Fibroblast of lung (primary cell): ENCODE measurements around the gene CFC1. TPM values are rescaled to one million over a fixed set of nuclear protein-coding genes. Genes with fewer than 3 reads are reported as not detected.
"Not testable (repeated sequence)": the region's sequence is repeated elsewhere in the genome, so short reads cannot be mapped to it uniquely, and the experiment has no call there.

Source experiments
- DNase-seq, 2 donors: peaks; one replicate each; pipeline versions ENCODE4 v3.0.0 to v3.0.0-alpha.2; 2010; ENCODE audit warnings: low read depth in 2 of 2
- H2AFZ ChIP-seq: 2 replicates; pipeline ENCODE4 v1.5.1; 2012; ENCODE audit warnings: low read length, control low read depth, inconsistent platforms
- H3K27ac ChIP-seq: 2 replicates; pipeline ENCODE4 v1.5.1; 2011; ENCODE audit warnings: low read length, control low read depth; ENCODE audit not compliant: insufficient read depth
- H3K27me3 ChIP-seq: 2 replicates; pipeline ENCODE4 v1.5.1; 2011; ENCODE audit warnings: mild to moderate bottlenecking, low read length; ENCODE audit not compliant: control insufficient read depth, insufficient read depth
- H3K36me3 ChIP-seq: 2 replicates; pipeline ENCODE4 v1.5.1; 2011; ENCODE audit warnings: low read length; ENCODE audit not compliant: control insufficient read depth, insufficient read depth
- H3K4me1 ChIP-seq: 2 replicates; pipeline ENCODE4 v1.5.1; 2011; ENCODE audit warnings: low read length; ENCODE audit not compliant: control insufficient read depth, insufficient read depth; ENCODE audit errors: extremely low read depth
- H3K4me2 ChIP-seq: 2 replicates; pipeline ENCODE4 v1.5.1; 2011; ENCODE audit warnings: low read length, control low read depth; ENCODE audit not compliant: insufficient read depth; ENCODE audit errors: extremely low read depth
- H3K4me3 ChIP-seq, 4 experiments: fragments of 200-600 bp in 1 of 4; sonication (generic) in 1 of 4; replicated peaks in 1 of 4; 2 replicates each; pipeline ENCODE4 v1.5.1; 2011 to 2016; ENCODE audit warnings: low read length in 4 of 4, low read depth in 3 of 4, mild to moderate bottlenecking in 3 of 4, control low read depth in 2 of 4, inconsistent platforms in 1 of 4, mixed read lengths in 1 of 4; ENCODE audit not compliant: insufficient read depth in 1 of 4; ENCODE audit errors: control extremely low read depth in 1 of 4
- H3K79me2 ChIP-seq: 2 replicates; pipeline ENCODE4 v1.5.1; 2012; ENCODE audit warnings: mild to moderate bottlenecking, low read length, inconsistent platforms; ENCODE audit not compliant: control insufficient read depth, insufficient read depth
- H3K9ac ChIP-seq: 2 replicates; pipeline ENCODE4 v1.5.1; 2011; ENCODE audit warnings: mild to moderate bottlenecking, low read length, control low read depth; ENCODE audit not compliant: insufficient read depth
- H3K9me3 ChIP-seq: 2 replicates; pipeline ENCODE4 v1.5.1; 2012; ENCODE audit warnings: low read depth, low read length; ENCODE audit not compliant: control insufficient read depth, insufficient read depth
- H4K20me1 ChIP-seq: 2 replicates; pipeline ENCODE4 v1.5.1; 2011; ENCODE audit warnings: low read length; ENCODE audit not compliant: control insufficient read depth, insufficient read depth; ENCODE audit errors: extremely low read depth
- polyA plus RNA-seq, 2 donors: library from polyadenylated mRNA; depleted of rRNA in 1 of 2; stranded (reverse) in 1 of 2; unstranded in 1 of 2; fragments of >200 nt; gene quantifications; 2 replicates each; pipeline ENCODE4 v1.2.1, GENCODE V29; 2011 to 2012; ENCODE audit warnings: missing spikeins in 1 of 2
- total RNA-seq: library from RNA; depleted of rRNA; stranded (reverse); fragments of >200 nt; gene quantifications from 2 replicates; pipeline ENCODE4 v1.2.1, GENCODE V29; 2014

Gene CFC1
- total and polyA plus RNA-seq, 2 donors (not counting 1 experiment from before 2014, with no cell fraction given) = not detected

DNA sequence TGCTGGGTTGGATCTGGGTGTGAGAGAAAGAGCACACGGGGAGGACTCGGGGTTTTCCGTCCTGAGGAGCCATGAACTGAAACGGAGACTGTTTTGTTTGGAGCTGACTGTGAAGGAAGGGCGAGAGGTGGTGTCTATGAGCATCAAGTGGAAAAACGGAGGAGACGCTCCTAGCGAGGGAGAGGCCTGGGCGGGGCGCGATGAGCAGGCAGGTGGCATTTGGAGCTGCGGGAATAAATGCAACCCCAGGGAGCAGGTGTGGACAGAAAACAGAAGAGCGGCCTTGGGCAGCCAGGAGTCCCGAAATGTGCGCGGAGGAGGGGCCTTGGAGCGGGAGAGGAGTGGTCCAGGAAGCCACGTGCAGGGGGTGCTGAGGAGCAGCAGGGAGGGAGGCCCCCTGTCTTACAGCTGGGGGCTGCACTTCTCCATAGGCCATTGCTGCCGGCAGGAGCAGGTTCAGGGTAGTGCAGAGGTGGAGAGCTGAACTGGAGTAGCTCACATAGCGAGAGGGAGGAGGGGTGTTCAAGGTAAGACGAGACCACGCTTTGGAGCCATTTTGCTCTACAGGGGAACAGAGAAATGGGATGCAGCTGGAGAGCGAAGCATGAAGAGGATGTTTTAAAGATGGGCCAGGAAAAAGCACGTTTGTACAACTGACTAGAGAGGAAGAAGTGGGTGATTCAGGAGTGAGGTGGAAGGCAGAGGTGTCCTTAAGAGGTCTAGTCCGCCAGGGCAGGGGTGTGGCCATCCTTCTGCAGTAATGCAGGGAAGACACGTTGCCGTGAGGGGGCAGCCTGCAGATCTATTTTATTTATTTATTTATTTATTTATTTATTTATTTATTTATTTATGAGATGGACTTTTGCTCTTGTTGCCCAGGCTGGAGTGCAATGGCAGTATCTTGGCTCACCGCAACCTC is 9.9 kb upstream of the CFC1 start:
- not testable (repeated sequence) for H3K4me3 ChIP-seq, H3K4me2 ChIP-seq, H3K9ac ChIP-seq, DNase-seq, H4K20me1 ChIP-seq, H3K36me3 ChIP-seq, H3K27me3 ChIP-seq, H3K4me1 ChIP-seq, H3K79me2 ChIP-seq, H3K27ac ChIP-seq, H2AFZ ChIP-seq, H3K9me3 ChIP-seq

GRCh38 chr2:130608276-130609001 is 9.1 kb upstream of the CFC1 start:
- DNase-seq, H3K36me3 ChIP-seq, H3K4me3 ChIP-seq, H3K27ac ChIP-seq, H4K20me1 ChIP-seq, H2AFZ ChIP-seq, H3K27me3 ChIP-seq, H3K9me3 ChIP-seq, H3K9ac ChIP-seq, H3K4me2 ChIP-seq, H3K79me2 ChIP-seq, H3K4me1 ChIP-seq: not testable (repeated sequence)

DNA sequence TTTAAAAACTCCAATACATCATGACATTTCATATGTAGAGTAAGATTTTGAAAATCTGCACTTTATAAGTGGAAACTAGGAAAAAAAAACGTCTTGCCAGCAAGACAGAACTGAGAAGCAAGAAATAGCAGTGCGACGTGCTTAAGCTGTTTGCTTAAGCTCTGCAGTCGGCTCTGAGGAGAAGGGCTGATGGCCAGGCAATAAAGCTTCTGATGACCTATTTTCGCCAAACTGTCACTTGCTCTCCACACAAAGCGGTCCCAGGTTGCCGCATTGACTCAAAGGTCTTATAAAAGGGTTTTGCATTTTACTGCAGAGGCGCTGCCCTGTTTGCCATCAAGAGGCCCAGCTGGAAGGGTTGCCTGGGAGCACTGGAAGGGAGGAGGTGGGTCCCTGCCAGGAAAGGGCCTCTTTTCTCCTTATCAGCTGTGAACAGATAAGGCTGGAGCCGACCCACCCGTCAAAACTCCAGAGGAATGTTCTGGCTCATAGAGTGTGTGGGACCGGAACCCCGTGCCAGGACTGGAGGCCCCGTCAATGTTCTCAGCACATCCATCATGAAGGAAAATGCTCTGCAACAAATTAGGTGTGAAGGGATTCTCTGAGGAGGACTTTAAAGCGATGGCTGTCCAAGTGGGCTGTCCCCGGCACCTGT is 2.4 kb upstream of the CFC1 start:
- H3K4me3 ChIP-seq, H3K9ac ChIP-seq, H4K20me1 ChIP-seq, H3K4me2 ChIP-seq, DNase-seq, H3K36me3 ChIP-seq, H3K4me1 ChIP-seq, H3K27ac ChIP-seq, H3K79me2 ChIP-seq, H3K9me3 ChIP-seq, H3K27me3 ChIP-seq, H2AFZ ChIP-seq: not testable (repeated sequence)

- H3K4me1 ChIP-seq, H3K27me3 ChIP-seq, H3K27ac ChIP-seq, H3K4me3 ChIP-seq, DNase-seq, H3K9me3 ChIP-seq, H3K36me3 ChIP-seq, H3K4me2 ChIP-seq, H4K20me1 ChIP-seq, H3K79me2 ChIP-seq, H2AFZ ChIP-seq, H3K9ac ChIP-seq: not testable (repeated sequence)
Observed at GRCh38 chr2:130599926-130600325, 551 bp upstream of the CFC1 start.

- H3K4me1 ChIP-seq, H2AFZ ChIP-seq, H3K79me2 ChIP-seq, H3K9ac ChIP-seq, H4K20me1 ChIP-seq, H3K9me3 ChIP-seq, H3K4me2 ChIP-seq, H3K4me3 ChIP-seq, DNase-seq, H3K27ac ChIP-seq, H3K36me3 ChIP-seq, H3K27me3 ChIP-seq: not testable (repeated sequence)
Observed at GRCh38 chr2:130598463-130598862, 912 bp downstream of the CFC1 start.

DNA sequence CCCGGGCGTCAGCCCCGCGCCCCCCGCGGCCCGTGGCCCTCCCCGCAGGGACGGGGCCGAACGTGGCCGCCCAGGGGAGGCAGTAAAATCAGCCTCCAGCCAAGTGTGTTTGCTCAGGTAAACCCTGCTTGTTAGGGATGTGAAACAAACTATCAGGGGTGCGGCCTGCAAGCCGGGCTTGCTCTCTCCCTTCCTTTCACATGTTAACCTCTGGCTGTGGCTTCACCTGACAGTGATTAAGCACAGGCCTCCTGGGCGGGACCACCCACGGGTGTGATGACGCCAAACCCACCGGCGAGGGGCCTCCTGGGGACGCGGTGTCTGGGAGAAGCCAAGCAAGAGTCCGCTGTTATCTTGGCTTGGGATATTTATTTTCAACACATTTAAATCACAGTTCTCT is 1.4 kb downstream of the CFC1 start:
- H3K27me3 ChIP-seq, H4K20me1 ChIP-seq, H3K79me2 ChIP-seq, H3K36me3 ChIP-seq, H3K4me2 ChIP-seq, H3K4me3 ChIP-seq, H3K27ac ChIP-seq, DNase-seq, H3K4me1 ChIP-seq, H2AFZ ChIP-seq, H3K9ac ChIP-seq, H3K9me3 ChIP-seq: not testable (repeated sequence)
